ENCODE results near the gene FGFRL1. TPM values are rescaled to one million over a fixed set of nuclear protein-coding genes. Genes with fewer than 3 reads are reported as not detected.

The FGFRL1 gene
- total and polyA plus RNA-seq, 2 of the 13 experiments (the other 11 are each of a cell fraction or from before 2014, with no cell fraction given) = 19.1 to 30.6 TPM

DNA sequence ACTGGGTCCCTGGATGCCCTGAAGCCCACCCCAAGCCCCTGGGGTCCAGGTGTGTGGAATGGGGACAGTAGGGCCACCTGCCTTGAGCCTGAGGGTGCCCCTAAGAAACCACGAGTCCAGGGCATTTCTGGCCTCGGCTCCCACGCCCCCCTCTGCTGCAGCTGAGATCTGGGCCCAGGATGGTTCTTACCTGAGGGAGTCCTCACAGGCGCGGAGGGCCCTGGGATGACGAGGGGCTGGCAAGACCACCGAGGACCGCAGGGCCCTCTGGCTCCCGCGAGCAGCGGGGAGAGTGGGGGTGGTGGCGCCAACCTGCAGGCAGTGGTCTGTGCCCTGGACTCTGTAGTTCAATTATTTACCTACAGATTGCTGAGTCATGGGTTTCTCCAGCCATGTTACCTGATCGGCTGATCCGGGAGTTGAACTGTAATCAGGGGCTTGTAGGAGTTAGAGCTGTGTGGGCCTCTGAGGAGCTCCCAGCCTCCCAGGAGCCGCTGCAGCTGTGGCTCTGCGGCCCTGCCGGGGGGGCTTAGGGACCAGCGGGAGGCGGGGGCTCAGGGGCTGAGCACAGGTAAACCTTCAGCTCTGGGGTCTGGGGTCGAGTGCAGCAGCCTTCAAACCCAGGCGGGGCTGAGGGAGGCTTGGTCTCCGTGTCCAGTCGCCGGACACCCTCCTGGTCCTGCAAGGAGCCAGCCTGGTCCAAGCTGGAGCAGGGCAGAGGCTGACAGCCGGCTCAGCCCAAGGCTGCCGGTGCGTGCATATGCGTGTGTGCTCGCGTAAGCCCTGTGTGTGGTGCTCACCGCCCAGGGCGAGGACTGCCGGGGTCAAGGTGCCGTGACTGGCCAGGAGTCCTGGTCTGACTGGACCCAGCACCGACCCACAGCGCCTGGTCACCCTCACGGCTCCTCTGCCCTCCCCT, 18.1 kb upstream of the FGFRL1 start, which contains the start of gene SLC26A1 (continued):
- TF ChIP-seq, protein P1, sequence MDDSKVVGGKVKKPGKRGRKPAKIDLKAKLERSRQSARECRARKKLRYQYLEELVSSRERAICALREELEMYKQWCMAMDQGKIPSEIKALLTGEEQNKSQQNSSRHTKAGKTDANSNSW (CRISPR knock-in tag; IDR thresholded peaks at IDR 0.05; ENCODE audit: borderline replicate concordance) = peak; percentile 94
- TF ChIP-seq, protein P2, sequence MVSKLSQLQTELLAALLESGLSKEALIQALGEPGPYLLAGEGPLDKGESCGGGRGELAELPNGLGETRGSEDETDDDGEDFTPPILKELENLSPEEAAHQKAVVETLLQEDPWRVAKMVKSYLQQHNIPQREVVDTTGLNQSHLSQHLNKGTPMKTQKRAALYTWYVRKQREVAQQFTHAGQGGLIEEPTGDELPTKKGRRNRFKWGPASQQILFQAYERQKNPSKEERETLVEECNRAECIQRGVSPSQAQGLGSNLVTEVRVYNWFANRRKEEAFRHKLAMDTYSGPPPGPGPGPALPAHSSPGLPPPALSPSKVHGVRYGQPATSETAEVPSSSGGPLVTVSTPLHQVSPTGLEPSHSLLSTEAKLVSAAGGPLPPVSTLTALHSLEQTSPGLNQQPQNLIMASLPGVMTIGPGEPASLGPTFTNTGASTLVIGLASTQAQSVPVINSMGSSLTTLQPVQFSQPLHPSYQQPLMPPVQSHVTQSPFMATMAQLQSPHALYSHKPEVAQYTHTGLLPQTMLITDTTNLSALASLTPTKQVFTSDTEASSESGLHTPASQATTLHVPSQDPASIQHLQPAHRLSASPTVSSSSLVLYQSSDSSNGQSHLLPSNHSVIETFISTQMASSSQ (IDR thresholded peaks at IDR 0.05; ENCODE audit: low read depth) = no peak
- TF ChIP-seq, protein P2 (CRISPR knock-in tag; IDR thresholded peaks at IDR 0.05; ENCODE audit: borderline replicate concordance) = no peak; the same call in 1 of the 2 replicates
- TF ChIP-seq ZNF552 (CRISPR knock-in tag; IDR thresholded peaks at IDR 0.05; ENCODE audit: borderline replicate concordance) (no peak), CCDC6 (CRISPR knock-in tag; IDR thresholded peaks at IDR 0.05) (peak; percentile 5), ZFX (CRISPR knock-in tag; IDR thresholded peaks at IDR 0.05; ENCODE audit: low read depth) (peak; percentile 77), PLRG1 (conservative IDR thresholded peaks at IDR 0.05) (no peak), ZNF17 (CRISPR knock-in tag; IDR thresholded peaks at IDR 0.05) (no peak), MEIS2 (CRISPR knock-in tag; IDR thresholded peaks at IDR 0.05) (peak; percentile 31), KLF13 (CRISPR knock-in tag; IDR thresholded peaks at IDR 0.05) (0 out of 2 replicates have a peak, but pooled peaks have one; percentile 45), NFATC3 (CRISPR knock-in tag; IDR thresholded peaks at IDR 0.05) (no peak), SP140L (CRISPR knock-in tag; IDR thresholded peaks at IDR 0.05; ENCODE audit: borderline replicate concordance) (no peak), ZNF160 (CRISPR knock-in tag; IDR thresholded peaks at IDR 0.05) (no peak), U2AF2 (IDR thresholded peaks at IDR 0.05; ENCODE audit: low read depth, low read length) (no peak), CREM (IDR thresholded peaks at IDR 0.05) (0 out of 2 replicates have a peak, but pooled peaks have one; percentile 9), CREM (CRISPR knock-in tag; IDR thresholded peaks at IDR 0.05) (no peak), ZNF766 (CRISPR knock-in tag; IDR thresholded peaks at IDR 0.05; ENCODE audit: borderline replicate concordance) (no peak)
- TF ChIP-seq, protein P3, sequence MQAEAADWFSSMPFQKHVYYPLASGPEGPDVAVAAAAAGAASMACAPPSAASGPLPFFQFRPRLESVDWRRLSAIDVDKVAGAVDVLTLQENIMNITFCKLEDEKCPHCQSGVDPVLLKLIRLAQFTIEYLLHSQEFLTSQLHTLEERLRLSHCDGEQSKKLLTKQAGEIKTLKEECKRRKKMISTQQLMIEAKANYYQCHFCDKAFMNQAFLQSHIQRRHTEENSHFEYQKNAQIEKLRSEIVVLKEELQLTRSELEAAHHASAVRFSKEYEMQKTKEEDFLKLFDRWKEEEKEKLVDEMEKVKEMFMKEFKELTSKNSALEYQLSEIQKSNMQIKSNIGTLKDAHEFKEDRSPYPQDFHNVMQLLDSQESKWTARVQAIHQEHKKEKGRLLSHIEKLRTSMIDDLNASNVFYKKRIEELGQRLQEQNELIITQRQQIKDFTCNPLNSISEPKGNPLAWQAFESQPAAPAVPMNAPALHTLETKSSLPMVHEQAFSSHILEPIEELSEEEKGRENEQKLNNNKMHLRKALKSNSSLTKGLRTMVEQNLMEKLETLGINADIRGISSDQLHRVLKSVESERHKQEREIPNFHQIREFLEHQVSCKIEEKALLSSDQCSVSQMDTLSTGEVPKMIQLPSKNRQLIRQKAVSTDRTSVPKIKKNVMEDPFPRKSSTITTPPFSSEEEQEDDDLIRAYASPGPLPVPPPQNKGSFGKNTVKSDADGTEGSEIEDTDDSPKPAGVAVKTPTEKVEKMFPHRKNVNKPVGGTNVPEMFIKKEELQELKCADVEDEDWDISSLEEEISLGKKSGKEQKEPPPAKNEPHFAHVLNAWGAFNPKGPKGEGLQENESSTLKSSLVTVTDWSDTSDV (CRISPR knock-in tag; IDR thresholded peaks at IDR 0.05) = no peak
- TF ChIP-seq, protein P4, sequence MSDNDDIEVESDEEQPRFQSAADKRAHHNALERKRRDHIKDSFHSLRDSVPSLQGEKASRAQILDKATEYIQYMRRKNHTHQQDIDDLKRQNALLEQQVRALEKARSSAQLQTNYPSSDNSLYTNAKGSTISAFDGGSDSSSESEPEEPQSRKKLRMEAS (IDR thresholded peaks at IDR 0.05) = no peak
- TF ChIP-seq, protein P5, sequence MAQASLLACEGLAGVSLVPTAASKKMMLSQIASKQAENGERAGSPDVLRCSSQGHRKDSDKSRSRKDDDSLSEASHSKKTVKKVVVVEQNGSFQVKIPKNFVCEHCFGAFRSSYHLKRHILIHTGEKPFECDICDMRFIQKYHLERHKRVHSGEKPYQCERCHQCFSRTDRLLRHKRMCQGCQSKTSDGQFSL (CRISPR knock-in tag; IDR thresholded peaks at IDR 0.05) = peak; percentile 91
- TF ChIP-seq, protein P6, sequence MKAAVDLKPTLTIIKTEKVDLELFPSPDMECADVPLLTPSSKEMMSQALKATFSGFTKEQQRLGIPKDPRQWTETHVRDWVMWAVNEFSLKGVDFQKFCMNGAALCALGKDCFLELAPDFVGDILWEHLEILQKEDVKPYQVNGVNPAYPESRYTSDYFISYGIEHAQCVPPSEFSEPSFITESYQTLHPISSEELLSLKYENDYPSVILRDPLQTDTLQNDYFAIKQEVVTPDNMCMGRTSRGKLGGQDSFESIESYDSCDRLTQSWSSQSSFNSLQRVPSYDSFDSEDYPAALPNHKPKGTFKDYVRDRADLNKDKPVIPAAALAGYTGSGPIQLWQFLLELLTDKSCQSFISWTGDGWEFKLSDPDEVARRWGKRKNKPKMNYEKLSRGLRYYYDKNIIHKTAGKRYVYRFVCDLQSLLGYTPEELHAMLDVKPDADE (CRISPR knock-in tag; IDR thresholded peaks at IDR 0.05) = no peak; the same call in 1 of the 2 replicates

All from HepG2 (cell line).